Testis (tissue), 2 donors: ENCODE measurements around the gene ANKRD13D.

ENCODE experiments used
- CTCF ChIP-seq, 3 experiments: fragments of 450-650 bp in 2 of 3; fragments of 200-600 bp in 1 of 3; sonication (generic) in 1 of 3; IDR thresholded peaks; one replicate each; pipeline ENCODE4 v1.5.1; 2016 to 2019; ENCODE audit warnings: antibody characterized with exemption in 3 of 3, mild to moderate bottlenecking in 2 of 3, moderate library complexity in 1 of 3
- POLR2A ChIP-seq: fragments of 450-650 bp; IDR thresholded peaks from one replicate; pipeline ENCODE4 v1.6.1; 2017; ENCODE audit warnings: antibody characterized with exemption, mild to moderate bottlenecking, moderate library complexity

DNA sequence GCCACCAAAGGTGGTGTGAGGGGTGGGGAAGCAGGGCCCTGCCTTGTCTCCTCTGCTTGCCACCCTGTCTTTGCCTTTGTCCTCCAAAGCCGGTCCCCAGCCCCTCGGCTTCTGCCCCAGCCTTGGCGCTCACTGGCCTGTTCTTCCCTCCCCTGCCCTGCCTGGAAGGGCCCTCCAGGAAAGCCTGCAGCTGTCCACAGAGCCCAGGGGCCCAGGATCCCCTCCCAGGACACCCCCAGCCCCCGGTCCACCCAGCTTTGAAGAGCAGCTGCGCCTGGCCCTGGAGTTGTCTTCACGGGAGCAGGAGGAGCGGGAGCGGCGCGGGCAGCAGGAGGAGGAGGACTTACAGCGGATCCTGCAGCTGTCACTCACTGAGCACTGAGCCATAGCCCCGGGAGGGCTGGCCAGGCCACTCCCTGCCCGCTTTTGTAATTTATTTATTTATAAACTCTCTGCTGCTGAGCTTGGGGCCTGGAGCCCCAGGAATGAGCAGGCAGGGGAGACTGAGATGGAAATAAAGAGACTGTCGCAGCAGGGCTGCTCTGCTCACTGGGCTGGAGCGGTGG is 12.9 kb downstream of the ANKRD13D start:
- TF ChIP-seq CTCF (IDR thresholded peaks at IDR 0.05) (no peak), POLR2A (no peak)
